HEK293T (cell line): ENCODE data around the gene RAPH1.
"Not testable (repeated sequence)": the region's sequence is repeated elsewhere in the genome, so short reads cannot be mapped to it uniquely, and the experiment has no call there.

Source experiments
- CTCF ChIA-PET: fragments of 350-600 bp; formaldehyde crosslinking; extraction: SDS; loops from one replicate; lab custom pipeline; 2021; ENCODE audit warnings: antibody characterized with exemption, inconsistent platforms; lab: Yijun Ruan, JAX
- POLR2A ChIA-PET: fragments of 350-600 bp; formaldehyde crosslinking; extraction: SDS; loops from one replicate; lab custom pipeline; 2020; ENCODE audit warnings: antibody characterized with exemption, inconsistent platforms; lab: Yijun Ruan, JAX
- DNase-seq: peaks from one replicate; pipeline ENCODE4 v3.0.0; 2012; ENCODE audit warnings: mixed read lengths; ENCODE audit errors: extremely low spot score
- ARNT ChIP-seq: fragments of 450-650 bp; IDR thresholded peaks from 2 replicates; pipeline ENCODE4 v1.6.1; 2017; ENCODE audit warnings: mild to moderate bottlenecking
- BHLHE40 ChIP-seq: fragments of 450-650 bp; IDR thresholded peaks from 2 replicates; pipeline ENCODE4 v1.6.1; 2016; ENCODE audit warnings: mild to moderate bottlenecking, moderate library complexity, borderline replicate concordance
- CTBP1 ChIP-seq: fragments of 450-650 bp; IDR thresholded peaks from 2 replicates; pipeline ENCODE4 v1.6.1; 2016; ENCODE audit warnings: borderline replicate concordance
- ELF4 ChIP-seq: fragments of 450-650 bp; IDR thresholded peaks from 2 replicates; pipeline ENCODE4 v1.6.1; 2017; ENCODE audit warnings: antibody characterized with exemption
- FOXA1 ChIP-seq: fragments of 450-650 bp; IDR thresholded peaks from 2 replicates; pipeline ENCODE4 v1.6.1; 2016; ENCODE audit warnings: mild to moderate bottlenecking
- FOXK2 ChIP-seq: fragments of 450-650 bp; IDR thresholded peaks from 2 replicates; pipeline ENCODE4 v1.6.1; 2016; ENCODE audit warnings: mild to moderate bottlenecking
- FOXM1 ChIP-seq: fragments of 450-650 bp; IDR thresholded peaks from 2 replicates; pipeline ENCODE4 v1.6.1; 2017; ENCODE audit warnings: mild to moderate bottlenecking, borderline replicate concordance
- HDGF ChIP-seq: fragments of 450-650 bp; IDR thresholded peaks from 2 replicates; pipeline ENCODE4 v1.6.1; 2017; ENCODE audit warnings: antibody characterized with exemption, borderline replicate concordance
- L3MBTL2 ChIP-seq: fragments of 450-650 bp; conservative IDR thresholded peaks from 2 replicates; pipeline ENCODE4 v1.6.1; 2016; ENCODE audit warnings: mild to moderate bottlenecking
- LEF1 ChIP-seq: fragments of 450-650 bp; IDR thresholded peaks from 2 replicates; pipeline ENCODE4 v1.6.1; 2017; ENCODE audit warnings: mild to moderate bottlenecking, borderline replicate concordance
- NFRKB ChIP-seq: fragments of 450-650 bp; IDR thresholded peaks from 2 replicates; pipeline ENCODE4 v1.6.1; 2016; ENCODE audit warnings: mild to moderate bottlenecking, moderate library complexity
- SP1 ChIP-seq: fragments of 450-650 bp; IDR thresholded peaks from 2 replicates; pipeline ENCODE4 v1.6.1; 2017
- SUZ12 ChIP-seq: fragments of 450-650 bp; IDR thresholded peaks from 2 replicates; pipeline ENCODE4 v1.6.1; 2016; ENCODE audit warnings: mild to moderate bottlenecking
- TARDBP ChIP-seq: fragments of 450-650 bp; IDR thresholded peaks from 2 replicates; pipeline ENCODE4 v1.6.1; 2016
- ZNF384 ChIP-seq: fragments of 450-650 bp; IDR thresholded peaks from 2 replicates; pipeline ENCODE4 v1.6.1; 2016
- TF ChIP-seq, protein P1 (sequence below): fragments of 450-650 bp; IDR thresholded peaks from 2 replicates; pipeline ENCODE4 v1.6.1; 2016

RAPH1 gene

DNA sequence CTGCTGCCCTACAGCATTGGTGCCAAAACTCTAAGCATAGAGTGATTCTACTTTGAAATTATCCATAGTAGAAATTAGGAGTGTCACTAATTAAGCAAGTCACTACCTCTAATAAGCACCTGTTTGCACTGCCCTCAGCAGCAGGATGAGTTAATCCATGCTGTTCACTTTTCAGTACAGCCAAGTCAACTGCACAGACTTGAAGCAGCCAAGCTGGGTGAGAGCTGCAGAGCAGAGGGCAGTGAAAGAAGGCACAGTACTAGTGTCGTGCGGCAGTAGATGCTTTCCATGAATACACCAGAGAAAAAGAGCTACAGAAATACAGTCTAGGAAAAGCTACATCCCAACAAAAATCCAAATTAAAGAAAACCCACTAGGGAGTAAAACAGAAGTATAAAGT is 98.6 kb downstream of the RAPH1 start:
- ChIA-PET CTCF (no interaction called here), POLR2A (no interaction called here)
- DNase-seq, result no peak
- TF ChIP-seq ARNT, result no peak
- TF ChIP-seq CTBP1, result no peak
- no peak for TF ChIP-seq TARDBP
- TF ChIP-seq ELF4, result no peak
- no peak for TF ChIP-seq FOXK2
- TF ChIP-seq, protein P1, sequence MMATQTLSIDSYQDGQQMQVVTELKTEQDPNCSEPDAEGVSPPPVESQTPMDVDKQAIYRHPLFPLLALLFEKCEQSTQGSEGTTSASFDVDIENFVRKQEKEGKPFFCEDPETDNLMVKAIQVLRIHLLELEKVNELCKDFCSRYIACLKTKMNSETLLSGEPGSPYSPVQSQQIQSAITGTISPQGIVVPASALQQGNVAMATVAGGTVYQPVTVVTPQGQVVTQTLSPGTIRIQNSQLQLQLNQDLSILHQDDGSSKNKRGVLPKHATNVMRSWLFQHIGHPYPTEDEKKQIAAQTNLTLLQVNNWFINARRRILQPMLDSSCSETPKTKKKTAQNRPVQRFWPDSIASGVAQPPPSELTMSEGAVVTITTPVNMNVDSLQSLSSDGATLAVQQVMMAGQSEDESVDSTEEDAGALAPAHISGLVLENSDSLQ, result no peak

DNA sequence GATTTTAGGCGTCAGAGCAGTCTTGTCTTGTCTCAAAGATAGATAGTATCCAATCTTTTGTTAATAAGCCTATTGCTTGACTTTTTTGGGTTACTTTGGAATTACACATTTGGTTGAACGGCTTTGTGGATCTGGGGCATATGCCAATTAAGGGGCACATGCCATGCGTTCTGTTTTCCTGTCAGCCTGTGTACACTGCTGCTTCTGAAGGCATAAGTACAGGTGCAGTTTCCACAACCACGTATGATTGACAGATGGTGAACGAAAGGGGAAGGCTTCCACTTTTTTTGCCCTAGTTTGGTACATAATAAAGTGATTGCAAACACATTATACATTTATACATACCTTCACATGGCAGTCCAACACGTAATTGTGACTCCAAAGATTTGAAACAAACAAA is 102.3 kb downstream of the RAPH1 start:
- no peak for DNase-seq
- ChIA-PET CTCF (no interaction called here), POLR2A (no interaction called here)
- TF ChIP-seq FOXM1, result no peak
- TF ChIP-seq HDGF, result no peak
- TF ChIP-seq FOXK2, result no peak
- TF ChIP-seq BHLHE40, result no peak
- TF ChIP-seq LEF1, result no peak
- no peak for TF ChIP-seq ELF4
- no peak for TF ChIP-seq ARNT
- TF ChIP-seq TARDBP, result no peak
- no peak for TF ChIP-seq SP1
- TF ChIP-seq SUZ12, result no peak
- no peak for TF ChIP-seq L3MBTL2
- TF ChIP-seq CTBP1, result no peak
- TF ChIP-seq FOXA1, result no peak
- no peak for TF ChIP-seq ZNF384
- no peak for TF ChIP-seq NFRKB
- TF ChIP-seq, protein P1, result no peak

DNA sequence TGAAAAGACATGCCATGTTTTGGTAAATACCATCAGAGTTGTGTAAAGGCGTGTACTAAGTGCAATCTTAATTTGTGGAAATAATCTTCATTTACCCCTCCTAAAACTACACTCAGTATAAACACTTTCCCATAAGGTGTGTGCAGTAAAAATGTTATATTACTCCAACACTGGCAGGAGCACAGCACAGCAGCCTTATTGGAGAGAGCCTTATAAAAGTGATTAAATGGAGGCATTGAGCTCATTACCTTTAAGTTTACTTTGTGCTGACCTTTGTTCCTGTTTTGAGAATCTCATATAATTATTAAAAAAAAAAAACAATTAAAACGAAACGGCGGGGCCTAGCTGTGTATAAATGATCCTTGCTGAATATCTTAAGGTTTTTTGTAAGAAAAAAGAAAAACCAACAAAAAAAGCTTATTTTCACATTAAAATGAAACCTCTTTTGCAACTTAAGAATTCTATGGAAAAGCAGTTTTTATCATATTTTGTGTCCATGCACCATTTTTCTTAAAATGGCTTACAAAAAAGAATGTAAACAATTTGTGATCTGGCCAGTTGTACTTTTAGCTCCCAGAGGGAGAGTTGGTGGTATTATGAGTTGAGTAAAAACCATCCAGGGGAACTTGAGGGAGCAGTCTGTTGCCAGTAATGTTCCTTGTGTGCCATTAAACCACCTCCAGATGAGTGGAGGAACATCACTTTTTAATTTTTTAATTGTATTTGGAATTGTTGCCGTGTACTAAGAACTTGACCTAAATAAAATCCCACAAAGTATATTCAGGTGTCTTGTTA is 103.5 kb downstream of the RAPH1 start:
- ChIA-PET CTCF (no interaction called here), POLR2A (no interaction called here)
- no peak for DNase-seq
- TF ChIP-seq SUZ12, result no peak
- no peak for TF ChIP-seq FOXA1
- TF ChIP-seq, protein P1, result no peak
- TF ChIP-seq BHLHE40, result no peak
- no peak for TF ChIP-seq TARDBP

DNA sequence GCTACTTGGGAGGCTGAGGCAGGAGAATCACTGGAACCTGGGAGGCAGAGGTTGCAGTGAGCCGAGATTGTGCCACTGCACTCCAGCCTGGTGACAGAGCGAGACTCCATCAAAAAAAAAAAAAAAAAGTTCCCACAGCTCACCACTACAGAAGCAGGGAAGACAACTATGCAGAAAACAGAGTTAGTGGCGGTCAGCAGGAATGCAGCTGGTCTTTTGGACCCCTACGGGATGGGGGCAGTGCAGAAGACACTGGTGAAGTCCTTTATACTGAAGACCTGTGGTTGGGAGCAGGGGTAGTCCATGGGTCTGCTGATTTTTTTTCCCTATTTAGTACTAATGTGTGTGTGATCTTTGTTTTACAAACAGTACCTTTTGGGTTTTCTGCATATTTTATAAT is 105.5 kb downstream of the RAPH1 start:
- CTCF ChIA-PET, POLR2A ChIA-PET, DNase-seq: not testable (repeated sequence)

DNA sequence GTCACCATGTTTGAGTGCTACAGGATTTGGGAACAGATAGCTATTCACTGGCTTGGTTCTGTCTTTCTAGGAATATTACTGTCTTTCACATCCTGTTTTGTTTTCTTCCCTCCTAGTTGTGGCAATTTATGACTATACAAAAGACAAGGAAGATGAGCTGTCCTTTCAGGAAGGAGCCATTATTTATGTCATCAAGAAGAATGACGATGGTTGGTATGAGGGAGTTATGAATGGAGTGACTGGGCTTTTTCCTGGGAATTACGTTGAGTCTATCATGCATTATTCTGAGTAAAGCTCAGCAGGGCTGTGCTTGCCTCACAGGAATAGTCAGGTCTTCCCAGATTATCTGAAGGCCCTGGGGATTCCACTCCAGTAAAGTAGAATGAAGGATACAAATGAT is 108.0 kb downstream of the RAPH1 start:
- DNase-seq, result no peak
- TF ChIP-seq SP1 (no peak), TARDBP (no peak), ZNF384 (no peak), HDGF (no peak), ELF4 (no peak), SUZ12 (no peak), CTBP1 (no peak), L3MBTL2 (no peak), NFRKB (no peak), FOXM1 (no peak), FOXK2 (no peak), FOXA1 (no peak), ARNT (no peak), BHLHE40 (no peak), LEF1 (no peak)
- TF ChIP-seq, protein P1, result no peak
- CTCF ChIA-PET, result interaction anchor here (0.6 to 0.7 kb wide), 3 partner anchors 13 to 247 kb away, joined by 4 to 8 read pairs (median 5); no protein-coding TSS in a partner anchor
- POLR2A ChIA-PET, result no interaction called here

DNA sequence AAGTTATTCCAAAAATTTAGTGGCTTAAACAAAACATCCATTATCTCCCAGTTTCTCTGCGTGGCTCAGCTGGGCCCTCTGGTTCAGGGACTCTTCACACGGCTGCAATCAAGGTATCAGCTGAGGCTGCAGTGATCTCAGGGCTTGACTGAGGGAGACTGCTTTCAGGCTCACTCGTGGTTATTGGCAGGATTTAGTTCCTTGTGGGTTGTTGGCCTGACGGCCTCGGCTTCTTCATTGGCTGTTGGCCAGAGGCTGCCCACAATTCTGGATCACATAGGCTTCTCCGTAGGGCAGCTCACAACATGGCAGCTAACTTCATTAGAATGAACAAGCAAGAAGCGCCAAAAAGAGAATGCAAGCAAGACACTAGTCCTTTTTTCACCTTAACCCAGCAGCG is 116.8 kb downstream of the RAPH1 start:
- ChIA-PET CTCF (no interaction called here), POLR2A (no interaction called here)
- no peak for TF ChIP-seq FOXA1
- no peak for TF ChIP-seq ELF4
- TF ChIP-seq FOXM1, result no peak
- no peak for TF ChIP-seq HDGF
- TF ChIP-seq SUZ12, result no peak
- TF ChIP-seq, protein P1, result no peak
- TF ChIP-seq TARDBP, result no peak
- no peak for TF ChIP-seq BHLHE40
- no peak for TF ChIP-seq L3MBTL2
- no peak for TF ChIP-seq CTBP1
- no peak for TF ChIP-seq ARNT
- no peak for TF ChIP-seq ZNF384
- TF ChIP-seq SP1, result no peak
- TF ChIP-seq FOXK2, result no peak
- DNase-seq, result no peak
